K562 (cell line): Measurements from ENCODE around the gene CST4. TPM values are rescaled to one million over a fixed set of nuclear protein-coding genes. Genes with fewer than 3 reads are reported as not detected.

Source experiments
- ATAC-seq: fragments of 200-7000 bp; cut with Tn5 transposase; 3 replicates; pipeline ENCODE4 v1.9.1; 2020; ENCODE audit warnings: moderate library complexity
- BruUV-seq: library from RNA; stranded (reverse); fragments of 400-500 nt; replicated peaks from 2 replicates; lab custom pipeline; 2021; lab: Mats Ljungman, UMichigan
- CTCF ChIA-PET: fragments of 300-600 bp; formaldehyde crosslinking; extraction: SDS; loops from one replicate; lab custom pipeline; 2021; ENCODE audit warnings: low intra/inter-chr PET ratio; lab: Yijun Ruan, JAX
- POLR2A ChIA-PET: fragments of 300-600, 350-650 bp; sonication (Branson Sonifier 250); formaldehyde crosslinking; extraction: SDS; loops from one replicate; lab custom pipeline; 2021; ENCODE audit warnings: antibody characterized with exemption, inconsistent platforms; lab: Yijun Ruan, JAX
- DNase-seq, 4 experiments: peaks; one replicate each; pipeline versions ENCODE4 v3.0.0 to v3.0.0-alpha.2; 2011 to 2018; ENCODE audit warnings: low spot score in 3 of 4, mixed read lengths in 3 of 4; ENCODE audit errors: extremely low read depth in 1 of 4
- FAIRE-seq: peaks from 2 replicates; lab custom pipeline; 2011; peaks lifted over from hg19 to GRCh38; lab: Jason Lieb, UNC
- H2AFZ ChIP-seq: 2 replicates; pipeline ENCODE4 v1.6.0; 2011; ENCODE audit warnings: low read depth, low read length, control low read depth, inconsistent platforms
- H3K27ac ChIP-seq: fragments of 200-600 bp; 3 replicates; pipeline ENCODE4 v1.8.0; 2011; ENCODE audit warnings: low read depth, mild to moderate bottlenecking, control low read depth, inconsistent platforms, low read length, moderate library complexity, mixed read lengths; ENCODE audit errors: extremely low read depth
- H3K27me3 ChIP-seq, 2 experiments: fragments of 300-600 bp in 1 of 2; 2 replicates in 1 of 2; 3 replicates in 1 of 2; pipeline versions ENCODE4 v1.6.0 to v1.8.0; 2011; ENCODE audit warnings: inconsistent platforms in 2 of 2, low read length in 2 of 2, mild to moderate bottlenecking in 1 of 2, mixed read lengths in 1 of 2, moderate library complexity in 1 of 2; ENCODE audit not compliant: control insufficient read depth in 2 of 2, insufficient read depth in 2 of 2
- H3K36me3 ChIP-seq: fragments of 300-600 bp; 3 replicates; pipeline ENCODE4 v1.8.0; 2011; ENCODE audit warnings: mild to moderate bottlenecking, low read length, inconsistent platforms; ENCODE audit not compliant: control insufficient read depth, insufficient read depth
- H3K4me1 ChIP-seq, 2 experiments: fragments of 200-600 bp in 1 of 2; replicated peaks in 1 of 2; 2 replicates in 1 of 2; 3 replicates in 1 of 2; pipeline versions ENCODE4 v1.5.1 to v1.8.0; 2011; ENCODE audit warnings: inconsistent platforms in 2 of 2, low read length in 2 of 2, mild to moderate bottlenecking in 1 of 2, mixed read lengths in 1 of 2, moderate library complexity in 1 of 2; ENCODE audit not compliant: control insufficient read depth in 2 of 2, insufficient read depth in 2 of 2
- H3K4me2 ChIP-seq: 2 replicates; pipeline ENCODE4 v1.6.1; 2011; ENCODE audit warnings: low read length, control low read depth, inconsistent platforms, mixed read lengths; ENCODE audit not compliant: insufficient read depth
- H3K4me3 ChIP-seq: fragments of 200-600 bp; sonication (generic), shearing (Covaris generic); 2 replicates; pipeline ENCODE4 v1.5.1; 2016; ENCODE audit warnings: control low read depth, inconsistent platforms
- H3K79me2 ChIP-seq: fragments of 200-600 bp; 3 replicates; pipeline ENCODE4 v1.8.0; 2011; ENCODE audit warnings: low read length, inconsistent platforms; ENCODE audit not compliant: control insufficient read depth, insufficient read depth
- H3K9ac ChIP-seq, 2 experiments: 2 replicates each; pipeline versions ENCODE4 v1.6.0 to v1.6.1; 2011; ENCODE audit warnings: low read depth in 2 of 2, low read length in 2 of 2, control low read depth in 1 of 2, inconsistent platforms in 1 of 2, mild to moderate bottlenecking in 1 of 2, mixed read lengths in 1 of 2; ENCODE audit not compliant: insufficient read depth in 1 of 2
- H3K9me1 ChIP-seq: one replicate; pipeline ENCODE4 v1.6.0; 2011; ENCODE audit warnings: inconsistent platforms, mild to moderate bottlenecking, low read length, moderate library complexity; ENCODE audit not compliant: control insufficient read depth, insufficient read depth
- H3K9me3 ChIP-seq: replicated peaks from 2 replicates; pipeline ENCODE4 v1.5.1; 2011; ENCODE audit warnings: low read depth, low read length, inconsistent platforms; ENCODE audit not compliant: control insufficient read depth, insufficient read depth
- H4K20me1 ChIP-seq: replicated peaks from 2 replicates; pipeline ENCODE4 v1.6.1; 2011; ENCODE audit warnings: low read length, inconsistent platforms, mixed read lengths; ENCODE audit not compliant: control insufficient read depth, insufficient read depth
- ARID1B ChIP-seq: fragments of 450-650 bp; IDR thresholded peaks from 2 replicates; pipeline ENCODE4 v1.6.1; 2016; ENCODE audit warnings: antibody characterized with exemption, mild to moderate bottlenecking, inconsistent platforms
- ATF6 ChIP-seq: sonication (generic); formaldehyde crosslinking; IDR thresholded peaks from 2 replicates; pipeline ENCODE4 v1.4.0; 2020; ENCODE audit warnings: mild to moderate bottlenecking, missing genetic modification reagents
- CBX3 ChIP-seq, 2 experiments: IDR thresholded peaks; 1 replicate in 1 of 2; 2 replicates in 1 of 2; pipeline ENCODE4 v1.6.1; 2012; ENCODE audit warnings: inconsistent platforms in 2 of 2, low read length in 2 of 2, borderline replicate concordance in 1 of 2, control low read depth in 1 of 2
- CHD2 ChIP-seq: IDR thresholded peaks from 2 replicates; pipeline ENCODE4 v1.6.1; 2011; ENCODE audit warnings: low read depth, low read length
- CTBP1 ChIP-seq: fragments of 450-650 bp; IDR thresholded peaks from 2 replicates; pipeline ENCODE4 v1.6.1; 2016; ENCODE audit warnings: borderline replicate concordance
- ESRRB ChIP-seq: fragments of 250-450 bp; sonication (Bioruptor Pico); IDR thresholded peaks from 2 replicates; pipeline ENCODE4 v1.5.0; 2020; ENCODE audit warnings: mild to moderate bottlenecking, moderate library complexity, borderline replicate concordance
- ETV1 ChIP-seq: fragments of 450-650 bp; conservative IDR thresholded peaks from 2 replicates; pipeline ENCODE4 v1.6.1; 2016; ENCODE audit warnings: missing genetic modification characterization, control low read depth, low read depth, missing compliant biosample characterization
- FOXJ3 ChIP-seq: sonication (generic); formaldehyde crosslinking; IDR thresholded peaks from 2 replicates; pipeline ENCODE4 v1.4.0; 2020; ENCODE audit warnings: mild to moderate bottlenecking, missing genetic modification reagents
- GTF2E2 ChIP-seq: fragments of 200-800 bp; sonication (Bioruptor generic); IDR thresholded peaks from 2 replicates; pipeline ENCODE4 v1.6.1; 2016; ENCODE audit warnings: missing genetic modification characterization, missing compliant biosample characterization
- KDM2B ChIP-seq: fragments of 250-450 bp; sonication (Bioruptor Pico); IDR thresholded peaks from 2 replicates; pipeline ENCODE4 v1.8.0; 2021; ENCODE audit warnings: mild to moderate bottlenecking, moderate library complexity
- PCBP1 ChIP-seq: fragments of 200-400 bp; formaldehyde crosslinking; IDR thresholded peaks from 2 replicates; pipeline ENCODE4 v1.6.1; 2018; ENCODE audit warnings: mild to moderate bottlenecking, low read depth, low read length; ENCODE audit not compliant: poor library complexity, severe bottlenecking
- PKNOX1 ChIP-seq: fragments of 450-650 bp; IDR thresholded peaks from 2 replicates; pipeline ENCODE4 v1.6.1; 2016
- PTBP1 ChIP-seq: fragments of 200-400 bp; formaldehyde crosslinking; IDR thresholded peaks from 2 replicates; pipeline ENCODE4 v1.6.1; 2017; ENCODE audit warnings: low read depth, low read length
- RBFOX2 ChIP-seq: fragments of 200-400 bp; formaldehyde crosslinking; IDR thresholded peaks from 2 replicates; pipeline ENCODE4 v1.6.1; 2017; ENCODE audit warnings: low read depth, mild to moderate bottlenecking, low read length, moderate library complexity
- RBM39 ChIP-seq: fragments of 200-400 bp; formaldehyde crosslinking; optimal IDR thresholded peaks from 2 replicates; pipeline ENCODE3; 2018; ENCODE audit warnings: low read depth, low read length
- SMAD1 ChIP-seq: fragments of 150-350 bp; IDR thresholded peaks from 2 replicates; pipeline ENCODE4 v1.6.1; 2014; ENCODE audit warnings: low read length, low read depth; ENCODE audit not compliant: partially characterized antibody
- SRSF1 ChIP-seq: fragments of 200-400 bp; formaldehyde crosslinking; IDR thresholded peaks from 2 replicates; pipeline ENCODE4 v1.6.1; 2017; ENCODE audit warnings: mild to moderate bottlenecking, low read depth, low read length, moderate library complexity
- TARDBP ChIP-seq: fragments of 450-650 bp; IDR thresholded peaks from 2 replicates; pipeline ENCODE4 v1.6.1; 2016
- ZNF121 ChIP-seq: sonication (generic); formaldehyde crosslinking; conservative IDR thresholded peaks from 2 replicates; pipeline ENCODE4 v1.8.0; 2022; ENCODE audit warnings: missing genetic modification reagents
- ZNF224 ChIP-seq: sonication (generic); formaldehyde crosslinking; IDR thresholded peaks from 2 replicates; pipeline ENCODE4 v1.8.0; 2022; ENCODE audit warnings: mild to moderate bottlenecking, missing genetic modification reagents
- WGBS: fragments of 100-300 bp; shearing (Covaris generic); methylation state at CpG from one replicate; pipeline ENCODE4 v1.1.6; 2016; ENCODE audit warnings: low coverage, mixed read lengths; ENCODE audit not compliant: insufficient coverage; ENCODE audit errors: missing lambda C conversion rate; 5-methylcytosine and 5-hydroxymethylcytosine counted together
- in situ Hi-C: fragments of 300-500 bp; cut with MboI; formaldehyde crosslinking; loops from 4 replicates; pipeline ENCODE4 v1.15.0; 2018; ENCODE audit warnings: inconsistent platforms, mixed read lengths
- intact Hi-C: fragments of 100-400 bp; cut with micrococcal nuclease; formaldehyde crosslinking; loops from 2 replicates; pipeline ENCODE4 v1.14.2; 2022
- polyA plus RNA-seq, 8 experiments: library from polyadenylated mRNA; depleted of rRNA in 4 of 8; stranded (reverse) in 5 of 8; unstranded in 3 of 8; fragments of >200 nt; fragmentation: Nextera tagmentation in 2 of 8; fragmentation: Illumina TruSeq in 1 of 8; extraction: Ambion mirVana in 2 of 8; extraction: Trizol in 1 of 8; gene quantifications; 2 replicates each; pipeline versions ENCODE4 v1.2.1 to v1.2.3, GENCODE V29; 2011 to 2014; ENCODE audit warnings: inconsistent platforms in 1 of 8, missing spikeins in 1 of 8
- total RNA-seq, 7 experiments: library from RNA; depleted of rRNA in 6 of 7; stranded (reverse); fragments of >200 nt in 6 of 7; fragmentation: Illumina TruSeq in 2 of 7; extraction: Trizol in 2 of 7; gene quantifications; 2 replicates each; pipeline versions ENCODE4 v1.2.1 to v1.2.3, GENCODE V29; 2011 to 2021; ENCODE audit warnings: low replicate concordance in 1 of 7

Gene CST4
- total and polyA plus RNA-seq, 9 of the 15 experiments (the other 6 are each of a cell fraction or from before 2014, with no cell fraction given): not detected

GRCh38 chr20:23653400-23653938 lies 35.4 kb downstream of the CST4 start:
- H3K9me3 ChIP-seq: no peaks in the 10 kb centered on the region
- 10% methylated on average over 2 of the region's 3 CpGs for whole genome bisulfite sequencing
- no peaks in the 10 kb centered on the region for H3K9me1 ChIP-seq
- no peak for TF ChIP-seq ARID1B
- TF ChIP-seq TARDBP: no peak
- no peak for TF ChIP-seq ZNF224 (CRISPR knock-in tag)
- TF ChIP-seq ATF6 (CRISPR knock-in tag): no peak
- TF ChIP-seq CBX3 (IDR thresholded peaks at IDR 0.05; ENCODE audit: borderline replicate concordance in 1 of 2, low read length in 2 of 2): no peak
- no peak for TF ChIP-seq ZNF121 (CRISPR knock-in tag)
- no peak for TF ChIP-seq CHD2
- TF ChIP-seq SRSF1: no peak
- no peak for TF ChIP-seq CTBP1
- no peak for TF ChIP-seq SMAD1
- no peak for TF ChIP-seq GTF2E2
- no peak for TF ChIP-seq RBFOX2
- TF ChIP-seq ESRRB (CRISPR knock-in tag): no peak
- no peak for TF ChIP-seq PCBP1
- no peak for TF ChIP-seq FOXJ3 (CRISPR knock-in tag)
- no peak for TF ChIP-seq RBM39
- TF ChIP-seq PTBP1: no peak
- TF ChIP-seq ETV1 (tag): no peak
- no peak for TF ChIP-seq KDM2B (CRISPR knock-in tag)
- no peak for TF ChIP-seq PKNOX1
- TF ChIP-seq, all 486 proteins: peak for 0
- DNase-seq: no peak
- no TSS peak for BruUV-seq
- in situ Hi-C loops: no loop called here
- Histone ChIP-seq H3K9ac (no peak overlapping the region), H3K4me1 (peaks cover 0 to 6% of the 10 kb centered on the region in 2 experiments; a peak in 2 of 5 replicates), H3K79me2 (no peaks in the 10 kb centered on the region), H3K36me3 (no peaks in the 10 kb centered on the region), H3K27me3 (no peaks in the 10 kb centered on the region), H4K20me1 (no peaks in the 10 kb centered on the region), H3K4me3 (no peak overlapping the region), H2AFZ (no peak overlapping the region), H3K27ac (no peak overlapping the region), H3K4me2 (no peak overlapping the region)
- ATAC-seq: no peak
- CTCF ChIA-PET: no interaction called here
- POLR2A ChIA-PET: interaction anchor here (0.6 kb wide), 1 partner anchor 1289 kb away, joined by 3 read pairs; no protein-coding TSS in a partner anchor
- no peak for FAIRE-seq
- intact Hi-C loops: no loop called here
